HL-60/S4 (cell line): ENCODE results near the gene CACFD1.

Experiments used
- in situ Hi-C: fragments of 300-500 bp; cut with MboI; formaldehyde crosslinking; loops from 2 replicates; pipeline ENCODE4 v1.14.3; 2022; ENCODE audit warnings: low sequenced_read_pairs

CACFD1 gene

DNA sequence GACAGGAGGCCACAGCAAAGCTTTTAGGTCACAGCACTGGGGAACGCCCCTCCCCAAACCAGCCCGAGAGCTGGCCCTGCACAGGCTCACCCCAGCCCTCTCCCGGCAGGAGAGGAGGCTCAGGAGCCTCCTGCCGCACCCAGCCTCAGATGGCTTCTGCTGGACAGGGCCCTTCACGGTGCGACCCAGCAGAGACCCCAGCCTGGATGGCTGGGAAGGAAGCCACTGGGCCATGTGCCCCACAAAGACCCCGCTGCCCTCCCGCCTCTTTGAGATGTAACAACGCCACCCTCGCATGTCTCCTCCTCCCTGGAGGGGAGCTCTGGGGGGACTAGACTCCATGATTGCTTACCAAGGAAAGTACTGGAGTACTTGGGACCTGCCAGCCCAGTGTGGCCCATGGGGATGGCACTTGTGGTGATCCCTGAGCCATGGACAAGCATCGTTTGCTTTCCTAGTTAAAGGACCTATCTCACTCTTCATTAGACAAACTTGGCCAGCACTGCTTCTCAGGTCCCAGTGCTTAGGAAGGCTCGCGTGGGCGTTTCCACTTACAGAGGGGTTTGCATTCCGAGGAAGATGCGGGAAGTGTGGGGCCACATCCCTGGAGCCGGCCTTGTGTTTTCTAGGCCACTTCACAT is 56.0 kb downstream of the CACFD1 start:
- in situ Hi-C loops: no loop called here

- in situ Hi-C loops: no loop called here
These were observed 56.6 kb downstream of the CACFD1 start for GRCh38 chr9:133516256-133516960.

GRCh38 chr9:133516961-133517350 is 57.2 kb downstream of the CACFD1 start:
- in situ Hi-C loops: no loop called here

DNA sequence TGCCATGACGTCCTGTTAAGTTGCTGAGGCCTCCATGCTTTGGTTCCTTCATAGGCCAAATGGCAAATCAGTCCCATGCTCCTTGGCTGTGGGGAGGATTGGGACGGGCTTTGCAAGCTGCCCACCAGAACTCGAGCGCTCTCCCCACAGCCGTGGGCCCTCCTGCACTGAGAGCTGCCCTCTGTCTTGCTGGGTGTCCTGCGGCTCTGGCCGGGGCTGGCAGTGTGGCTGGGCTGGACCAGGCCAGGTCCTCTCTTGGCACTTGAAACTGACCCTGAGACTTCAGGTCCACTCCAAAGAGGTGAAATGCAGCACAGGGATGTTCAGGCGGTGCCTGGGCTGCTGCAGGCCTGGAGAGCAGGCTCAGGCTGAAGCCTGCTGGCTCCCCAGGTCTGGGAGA is 57.9 kb downstream of the CACFD1 start:
- in situ Hi-C loops: no loop called here

GRCh38 chr9:133518200-133518599 is 58.4 kb downstream of the CACFD1 start:
- in situ Hi-C loops: no loop called here

- in situ Hi-C loops: no loop called here
These were observed 59.1 kb downstream of the CACFD1 start for GRCh38 chr9:133518706-133519449.

GRCh38 chr9:133519693-133520092 is 59.9 kb downstream of the CACFD1 start:
- in situ Hi-C loops: no loop called here

DNA sequence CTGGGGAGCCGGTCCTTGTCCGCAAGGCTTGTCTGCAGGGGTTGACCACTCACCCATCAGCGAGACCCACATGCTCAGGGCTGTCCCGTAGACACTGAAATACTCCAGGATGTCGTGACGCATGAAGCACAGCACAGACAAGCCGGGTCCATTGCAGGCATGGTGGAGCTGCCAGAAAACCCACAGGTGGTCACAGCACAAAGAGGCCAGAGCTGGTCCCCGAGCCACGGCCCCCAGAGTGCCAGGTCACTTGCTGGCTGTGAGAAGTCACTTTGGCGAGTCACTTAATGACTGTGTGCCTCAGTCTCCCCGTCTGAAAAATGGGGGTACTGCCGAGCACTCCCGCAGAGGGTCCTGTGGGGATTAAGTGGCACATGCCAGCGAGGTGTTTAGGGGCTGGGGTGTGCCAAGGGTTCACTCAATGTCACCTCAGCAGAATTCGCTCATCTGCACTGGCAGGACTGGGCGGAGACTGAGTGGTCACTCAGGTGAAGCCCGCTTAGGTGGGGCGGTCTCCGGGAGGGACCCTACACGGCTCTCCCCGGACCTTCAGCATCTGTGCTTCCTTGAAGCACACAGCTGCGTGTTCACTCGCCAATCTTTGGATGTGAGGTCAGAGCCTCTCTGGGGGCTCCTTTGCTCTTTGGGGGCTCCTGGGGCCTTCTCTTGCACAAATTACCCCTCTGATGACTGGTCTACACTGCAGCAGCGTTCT is 60.5 kb downstream of the CACFD1 start:
- in situ Hi-C loops: no loop called here
